Activated CD8-positive, alpha-beta memory T cell treated with anti-CD3 and anti-CD28 coated beads, Interleukin-2, amount 50 U/mL, for 4 hours (primary cell): ENCODE data around the gene DTX4.

Experiments
- DNase-seq: peaks from one replicate; pipeline ENCODE4 v3.0.0-alpha.2; 2020

Gene DTX4

DNA sequence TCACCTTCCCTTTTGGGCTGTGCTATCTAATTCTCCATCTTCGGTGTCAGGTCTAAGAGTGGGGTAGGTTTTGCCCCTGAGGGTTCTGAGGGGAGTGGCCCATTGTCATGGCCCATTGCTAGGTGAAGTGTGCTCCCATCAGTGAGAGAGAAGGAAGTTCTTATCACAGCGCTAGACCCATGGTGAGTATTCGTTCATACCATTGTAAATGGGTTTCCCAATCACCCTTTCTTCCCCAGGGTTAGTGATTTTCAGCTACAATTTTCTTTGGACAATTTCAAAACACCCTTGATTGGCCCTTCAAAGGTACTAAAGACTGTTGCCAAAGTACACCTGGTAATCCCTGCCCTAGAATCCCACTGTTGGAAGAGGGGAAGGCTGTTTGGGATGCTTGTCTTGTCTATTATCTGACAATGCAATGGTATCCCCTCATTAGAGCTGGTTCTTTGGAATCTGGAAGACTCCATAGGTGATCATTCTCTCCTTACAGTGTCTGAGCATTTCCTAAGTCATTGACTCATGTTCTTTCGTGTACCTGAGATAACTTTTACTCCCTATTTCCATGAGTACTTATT is 20.6 kb downstream of the DTX4 start:
- no peak for DNase-seq

DNA sequence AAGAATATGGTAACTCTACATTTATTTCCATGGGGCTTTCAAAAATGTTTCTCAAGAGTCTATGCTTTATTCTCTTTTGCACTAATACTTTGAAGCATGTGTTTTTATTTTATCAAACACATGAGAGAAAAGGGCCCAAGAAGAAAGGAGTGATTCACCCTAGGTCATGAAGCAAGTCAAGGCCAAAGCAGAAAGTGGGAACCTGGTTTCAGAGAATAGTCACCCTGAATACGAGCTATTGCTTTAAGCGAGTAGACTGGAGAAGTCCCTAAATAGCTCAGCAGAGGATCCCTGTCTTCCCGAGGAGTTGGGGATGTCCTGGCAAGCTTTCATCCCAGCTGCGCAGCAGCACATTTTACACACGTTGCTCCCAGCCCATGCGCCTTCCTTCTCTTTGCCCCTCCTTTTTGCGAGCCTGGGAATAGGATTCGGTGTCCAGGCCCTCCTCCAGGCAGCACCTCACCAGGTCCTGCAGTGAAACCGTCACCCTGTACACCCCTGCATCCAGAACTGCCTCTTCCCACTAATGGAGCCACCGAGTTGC is 21.7 kb downstream of the DTX4 start:
- DNase-seq = no peak

DNA sequence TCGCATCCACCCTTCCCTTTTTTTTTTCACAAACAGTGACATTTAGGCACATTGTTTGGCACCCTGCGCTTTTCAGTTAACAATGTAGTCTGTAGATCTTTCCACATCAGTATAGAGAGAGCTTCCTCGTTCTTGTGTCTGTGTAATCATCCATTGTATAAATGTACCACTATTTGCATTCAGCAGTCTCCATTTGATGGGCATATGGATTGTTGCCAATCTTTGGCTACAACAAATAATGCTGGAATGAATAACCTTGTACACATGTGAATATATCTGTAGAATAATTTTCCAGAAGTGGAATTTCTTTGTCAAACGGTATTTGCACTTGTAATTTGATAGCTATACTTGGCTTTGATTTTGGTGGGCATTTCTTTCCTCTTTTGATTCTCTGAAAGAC is 23.7 kb downstream of the DTX4 start:
- DNase-seq = no peak

DNA sequence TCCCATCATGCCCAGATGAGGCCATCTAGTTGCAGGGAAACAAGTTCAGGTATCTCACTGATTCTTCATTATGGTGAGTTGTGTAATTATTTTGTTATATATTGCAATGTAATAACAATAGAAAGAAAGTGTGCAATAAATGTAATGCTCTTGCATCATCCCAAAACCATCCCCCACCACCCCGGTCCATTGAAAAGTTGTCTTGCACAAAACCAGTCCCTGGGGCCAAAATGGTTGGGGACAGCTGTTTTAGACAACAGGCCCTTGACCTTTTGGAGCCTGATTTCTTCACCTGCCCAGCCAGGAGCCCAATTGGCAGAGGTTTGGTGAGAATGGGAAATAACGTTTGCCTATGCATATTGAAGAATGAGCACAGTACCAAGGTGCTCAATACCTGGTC is 24.8 kb downstream of the DTX4 start:
- DNase-seq = no peak

DNA sequence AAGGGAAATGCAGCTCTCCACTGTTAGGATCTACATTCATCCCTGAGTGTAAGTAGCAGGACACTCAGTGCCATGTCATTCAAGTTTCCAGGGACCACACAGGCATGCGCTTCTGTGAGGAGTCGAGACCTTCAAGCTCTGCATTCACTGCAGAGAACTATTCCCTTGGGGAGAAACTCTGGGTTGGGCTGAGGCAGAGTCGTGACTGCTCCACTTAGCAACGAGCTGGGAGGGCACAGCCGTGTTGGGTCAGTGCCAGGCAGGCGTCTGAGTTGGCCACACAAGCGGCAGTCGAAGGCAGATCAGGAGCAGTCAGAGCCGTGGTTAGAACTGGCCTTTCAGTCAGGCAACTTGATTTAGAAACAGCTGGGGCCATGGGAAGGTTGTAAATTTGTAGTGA is 26.1 kb downstream of the DTX4 start:
- no peak for DNase-seq

DNA sequence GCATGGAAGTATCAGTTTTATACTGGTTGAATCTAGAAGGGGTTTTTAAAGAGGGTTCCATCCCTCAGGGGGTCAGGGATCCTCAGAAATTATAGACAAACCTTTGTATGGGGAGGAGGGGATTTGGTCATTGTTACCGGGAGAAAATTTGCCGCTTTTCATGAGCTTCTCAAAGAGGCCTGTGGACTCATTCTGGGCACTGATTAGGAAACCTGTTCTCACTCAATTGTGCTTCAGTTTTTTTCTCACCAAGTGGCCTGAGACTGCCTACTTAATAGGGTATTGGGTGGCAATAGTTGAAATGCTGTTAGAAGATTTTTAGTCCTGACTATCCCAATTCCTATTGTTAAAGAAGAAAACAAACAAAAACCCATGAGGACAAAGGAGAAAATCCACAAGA is 26.8 kb downstream of the DTX4 start:
- DNase-seq = no peak

DNA sequence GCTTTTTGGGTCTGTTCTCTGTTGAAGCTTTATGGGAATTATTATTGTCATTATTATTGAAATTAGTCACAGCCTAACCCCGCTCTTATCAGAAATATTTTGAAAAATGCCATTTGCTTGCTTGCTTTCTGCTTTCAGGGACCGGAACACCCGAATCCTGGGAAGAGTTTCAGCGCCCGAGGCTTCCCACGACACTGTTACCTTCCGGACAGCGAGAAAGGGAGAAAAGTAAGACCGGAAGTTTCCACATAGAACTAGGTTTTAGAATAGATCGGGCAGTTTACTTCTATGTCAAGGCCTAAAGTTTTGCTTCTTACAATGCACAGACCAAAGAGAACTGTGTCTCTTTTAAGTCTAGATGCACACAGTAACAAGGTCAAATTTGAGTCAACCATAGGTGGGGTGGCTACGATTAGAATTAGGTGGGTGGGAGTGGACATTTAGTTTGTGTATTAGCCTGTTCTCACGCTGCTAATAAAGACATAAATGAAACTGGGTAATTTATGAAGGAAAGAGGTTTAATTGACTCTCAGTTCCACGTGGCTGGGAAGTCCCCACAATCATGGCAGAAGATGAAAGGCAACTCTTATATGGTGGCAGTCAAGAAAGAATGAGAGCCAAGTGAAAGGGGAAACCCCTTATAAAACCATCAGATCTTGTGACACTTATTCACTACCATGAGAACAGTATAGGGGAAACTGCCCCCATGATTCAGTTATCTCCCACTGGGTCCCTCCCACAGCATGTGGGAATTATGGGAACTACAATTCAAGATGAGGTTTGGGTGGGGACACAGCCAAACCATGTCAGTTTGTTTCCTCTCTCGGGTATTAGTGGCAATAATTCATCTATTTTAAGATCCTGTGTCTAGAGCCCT is 27.9 kb downstream of the DTX4 start:
- DNase-seq = no peak

DNA sequence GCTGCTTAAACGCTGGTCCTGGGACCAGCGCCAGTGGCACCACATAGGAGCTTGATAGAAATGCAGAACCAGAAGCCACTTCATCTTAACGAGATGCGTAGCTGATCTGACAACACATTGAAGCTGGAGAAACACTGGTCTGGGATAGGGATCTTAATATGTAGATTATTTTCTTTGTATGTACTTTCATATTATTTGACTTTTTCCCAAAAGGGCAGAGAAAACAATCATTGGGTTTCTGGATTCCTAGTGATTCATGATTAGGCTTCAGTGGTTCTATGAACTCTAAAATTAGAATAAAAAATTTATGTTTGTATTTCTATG is 28.5 kb downstream of the DTX4 start:
- no peak for DNase-seq

DNA sequence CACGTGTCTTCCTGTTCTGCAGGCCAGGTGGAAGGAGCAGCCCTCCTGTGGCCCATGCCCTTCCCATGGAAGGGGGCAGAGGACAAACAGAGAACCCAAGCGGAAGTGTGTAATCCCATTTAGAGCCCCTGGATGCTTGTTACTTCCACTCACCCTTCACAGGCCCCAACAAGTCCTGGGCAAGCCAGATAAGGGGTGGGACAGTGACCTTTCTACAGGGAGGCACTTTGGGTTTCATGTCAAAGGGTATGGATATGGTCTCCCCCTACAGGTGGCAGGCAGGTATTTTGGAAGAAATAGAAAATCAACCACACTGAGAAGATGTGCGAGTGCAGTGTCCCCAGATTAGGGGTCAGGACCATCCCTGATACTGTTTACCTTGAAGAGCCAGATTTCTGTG is 29.4 kb downstream of the DTX4 start:
- no peak for DNase-seq

DNA sequence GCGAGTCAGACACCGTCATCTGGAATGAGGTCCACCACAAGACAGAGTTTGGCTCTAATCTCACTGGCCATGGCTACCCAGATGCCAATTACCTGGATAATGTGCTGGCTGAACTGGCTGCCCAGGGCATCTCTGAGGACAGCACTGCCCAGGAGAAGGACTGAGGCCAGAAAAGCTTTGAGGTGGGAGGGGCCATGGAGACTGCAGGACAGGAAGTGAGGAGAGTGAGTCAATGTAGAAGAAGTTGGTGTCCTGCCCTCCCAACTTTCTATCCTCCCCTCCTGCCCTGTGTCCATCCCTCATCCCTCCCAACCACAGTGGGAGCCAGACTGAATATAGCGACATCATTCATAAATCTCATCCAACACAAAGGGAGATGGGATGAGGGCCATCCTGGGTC is 32.8 kb downstream of the DTX4 start:
- no peak for DNase-seq

DNA sequence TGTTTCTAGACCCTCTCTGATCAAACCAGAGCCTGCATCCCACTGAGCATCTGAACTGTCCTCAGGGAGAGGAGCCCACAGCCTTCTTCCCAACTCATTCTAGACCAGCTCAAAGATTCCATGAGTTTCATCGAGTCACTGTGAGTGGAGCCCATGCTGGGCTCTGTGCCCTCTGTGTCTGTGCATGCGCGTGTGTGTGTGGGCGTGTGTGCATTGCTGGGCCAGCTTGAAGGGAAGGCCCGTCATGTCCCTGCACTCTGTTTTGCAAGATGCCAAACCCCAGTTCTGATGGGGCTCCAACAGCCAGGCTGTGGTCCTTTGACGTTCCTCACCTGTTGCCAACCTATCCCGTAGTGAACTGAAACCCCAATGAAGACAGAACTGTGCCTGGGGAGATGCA is 33.7 kb downstream of the DTX4 start:
- no peak for DNase-seq

DNA sequence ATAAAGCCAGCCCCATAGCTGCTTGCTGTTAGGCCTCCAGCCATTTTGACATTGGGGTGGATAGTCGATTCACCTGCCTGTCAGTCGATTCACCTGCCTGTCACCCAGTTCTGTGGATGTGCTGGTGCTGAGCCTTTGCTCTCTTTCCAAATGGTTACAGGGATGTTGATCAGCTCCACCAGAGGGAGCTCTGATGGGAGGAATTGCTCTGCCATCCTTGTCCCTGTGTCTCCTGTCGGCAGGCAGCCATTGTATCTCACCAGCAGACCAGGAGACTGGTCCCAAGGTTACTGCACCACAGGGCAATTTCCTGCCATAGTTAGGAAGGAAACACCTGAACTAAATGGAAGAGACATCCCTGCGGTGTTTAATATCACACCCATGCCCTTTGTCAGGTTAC is 34.7 kb downstream of the DTX4 start:
- DNase-seq = no peak

DNA sequence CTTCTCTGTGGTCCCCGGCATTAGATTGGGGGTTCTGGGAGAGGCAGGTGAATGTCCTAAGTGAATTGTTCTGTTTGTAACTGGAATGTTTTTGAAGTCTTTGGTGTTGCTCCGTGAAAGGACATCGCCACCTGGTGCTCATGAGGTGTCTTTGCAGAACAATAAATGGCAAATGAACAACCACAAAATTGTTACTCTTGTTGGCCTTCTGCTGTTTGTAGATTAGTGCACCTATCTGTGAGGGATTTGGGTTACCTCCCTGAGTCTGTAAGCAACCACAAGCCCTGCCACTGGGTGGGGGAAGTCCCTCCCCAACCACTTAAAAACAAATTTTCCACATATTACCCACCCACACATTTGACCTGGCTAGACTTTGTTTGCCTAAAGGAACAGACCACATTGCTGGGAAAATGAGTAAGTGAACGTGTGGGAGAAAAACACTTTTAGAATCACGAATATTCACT is 36.1 kb downstream of the DTX4 start:
- peak; percentile 24 for DNase-seq

DNA sequence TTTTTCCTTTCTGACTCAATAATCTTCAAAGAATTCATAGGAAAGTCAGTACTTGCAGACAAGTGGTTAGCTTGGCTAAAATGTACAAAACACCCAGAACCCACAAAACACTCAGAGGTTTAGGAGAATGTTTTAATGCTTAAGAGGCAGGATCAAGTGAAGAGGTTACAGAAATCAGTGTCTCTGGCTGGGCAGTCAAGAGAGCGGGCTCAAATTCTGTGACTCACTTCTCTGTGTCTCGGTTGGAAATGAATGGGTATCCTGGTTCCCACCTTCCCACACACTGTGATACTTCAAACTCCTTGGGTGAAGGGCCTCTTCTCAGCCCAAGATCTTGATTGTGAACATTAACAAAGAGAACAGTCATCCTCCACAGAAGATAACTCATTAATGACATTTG is 37.0 kb downstream of the DTX4 start:
- no peak for DNase-seq

DNA sequence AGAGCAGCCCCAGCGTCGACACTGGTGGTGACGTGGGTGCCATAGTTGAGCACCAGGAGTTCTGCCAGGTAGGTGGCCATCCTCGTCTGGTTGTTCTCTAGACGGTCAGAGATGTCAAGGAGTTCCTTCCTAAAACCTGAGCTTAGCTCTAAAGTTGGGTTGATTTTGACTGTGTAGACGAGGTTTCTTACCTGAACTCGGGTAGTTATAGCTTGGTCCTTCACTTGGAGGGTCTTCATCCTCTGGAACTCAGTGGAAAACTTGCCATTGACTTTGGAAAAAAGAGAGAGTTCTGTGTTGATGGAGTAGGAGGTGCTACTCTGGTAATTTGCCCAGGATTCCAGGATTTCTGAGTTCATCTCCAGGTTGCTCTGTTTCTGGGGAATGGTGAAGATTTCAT is 40.3 kb downstream of the DTX4 start:
- no peak for DNase-seq

DNA sequence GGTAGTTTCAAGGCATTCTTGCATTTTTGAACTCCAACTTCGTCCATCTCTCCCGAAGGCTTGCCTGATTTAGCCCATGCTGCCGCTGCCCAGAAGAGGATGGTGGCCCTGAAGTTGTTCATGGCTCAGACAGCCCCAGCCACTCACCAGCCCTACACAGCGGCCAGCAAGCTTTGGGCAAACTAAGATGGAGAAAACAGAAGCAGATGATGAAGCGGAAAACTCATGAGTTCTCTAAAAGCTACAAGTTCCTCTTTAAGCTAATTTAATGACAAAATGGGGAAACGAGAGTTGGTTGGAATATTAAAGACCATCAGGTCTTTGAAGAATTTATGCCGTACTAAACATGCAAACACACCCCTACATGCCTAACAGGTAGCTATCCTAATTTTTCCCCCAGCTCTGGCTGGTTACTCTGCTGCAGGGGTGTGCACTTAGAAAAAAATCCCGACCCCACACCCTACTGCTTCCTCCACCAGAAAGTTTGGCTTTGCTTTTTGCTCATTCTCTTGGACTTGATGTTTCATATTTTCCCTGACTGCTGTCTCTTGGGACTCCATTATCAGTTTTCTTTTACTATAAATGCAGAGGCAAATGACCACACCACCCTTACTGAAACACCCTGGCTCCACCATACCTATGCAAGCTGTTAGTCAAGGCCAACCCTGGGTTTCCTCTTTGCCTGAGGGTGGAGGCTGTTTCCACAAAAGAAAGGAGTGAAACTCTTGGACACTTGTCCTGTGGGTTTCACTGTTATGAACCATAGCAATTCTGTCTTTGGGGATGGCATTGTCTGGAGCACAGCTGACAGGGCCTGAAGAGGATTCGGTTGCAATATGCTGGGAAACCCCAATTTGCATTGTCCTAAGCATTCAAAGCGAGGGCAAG is 41.1 kb downstream of the DTX4 start, which contains the start of gene MPEG1:
Gene MPEG1, minus strand, starts transcription at position 184 of the 888 bp plus-strand sequence. Its CDS starts 62 bp downstream, at position 122.
- DNase-seq = no peak

DNA sequence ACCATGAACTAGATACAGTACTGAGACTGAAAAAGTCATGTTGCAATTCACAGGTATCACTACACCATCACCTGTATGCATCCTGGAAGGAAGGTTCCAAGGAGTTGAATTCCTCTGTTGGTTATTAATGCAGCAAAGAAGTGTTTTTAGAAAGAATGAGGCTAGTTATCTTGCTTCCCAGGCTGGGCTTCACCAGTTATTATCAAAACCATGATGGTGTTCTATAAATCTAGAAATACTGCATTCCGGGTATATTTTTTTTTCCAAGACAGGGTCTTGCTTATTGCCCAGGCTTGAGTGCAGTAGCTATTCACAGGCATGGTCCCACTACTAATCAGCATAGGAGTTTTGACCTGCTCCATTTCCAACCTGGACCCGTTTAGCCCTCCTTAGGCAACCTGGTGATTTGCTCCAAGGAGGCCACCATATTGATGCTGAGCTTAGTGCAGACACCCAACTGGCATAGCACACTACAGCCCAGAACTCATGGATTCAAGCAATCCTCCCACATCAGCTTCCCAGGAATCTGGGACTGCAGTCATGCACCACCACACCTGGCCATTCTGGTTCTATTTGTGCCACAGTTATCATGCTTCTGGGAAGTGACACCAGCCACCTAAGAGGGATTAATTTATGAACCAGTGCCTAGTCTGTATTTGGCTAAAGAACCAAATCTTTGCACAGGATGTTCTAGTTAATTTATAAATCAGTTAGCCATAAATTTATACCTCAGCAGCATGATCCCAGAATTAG is 42.4 kb downstream of the DTX4 start:
- DNase-seq = no peak

DNA sequence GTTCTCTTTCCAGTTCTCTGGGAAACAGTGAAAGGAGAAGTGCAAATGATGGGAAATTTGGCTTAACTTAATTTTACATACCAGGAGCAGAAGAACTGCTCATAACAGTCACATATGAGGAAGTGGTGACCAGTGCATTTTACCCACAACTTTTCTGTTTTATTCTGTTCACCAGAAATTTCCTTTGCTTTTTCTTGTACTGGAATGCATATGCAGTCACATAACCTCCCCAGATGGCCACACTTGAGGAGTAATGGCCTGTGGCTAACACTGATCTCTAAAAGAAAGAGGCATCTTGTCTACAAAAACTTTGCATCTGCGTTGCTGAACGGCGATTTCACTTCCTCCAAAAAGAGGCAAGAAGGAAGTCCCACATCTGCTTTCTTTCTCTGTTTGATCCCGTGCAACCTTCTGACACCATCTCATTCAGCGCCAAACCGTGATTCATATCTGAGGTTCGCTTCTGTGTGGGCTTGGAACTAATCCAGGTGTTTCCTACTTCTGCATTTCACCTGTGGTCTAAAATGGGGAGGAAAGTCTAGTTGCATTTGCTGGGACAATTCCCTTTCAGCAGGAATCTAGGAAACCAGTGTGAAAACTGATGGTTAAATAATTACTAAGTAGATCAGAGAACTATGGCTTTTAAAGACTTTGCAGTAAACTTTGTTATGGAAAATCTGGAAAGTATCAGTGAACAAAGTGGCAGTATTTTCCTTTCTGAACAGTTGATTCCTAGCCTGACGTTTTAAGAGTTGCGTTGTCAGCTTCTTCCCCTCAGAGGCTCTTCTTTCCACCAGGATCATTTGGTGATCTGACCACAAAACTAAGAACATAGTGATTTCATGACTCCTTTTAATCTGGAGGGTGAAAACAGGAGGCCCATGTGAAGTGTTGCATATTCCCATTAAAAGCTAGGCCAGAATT is 45.0 kb downstream of the DTX4 start:
- DNase-seq = no peak

DNA sequence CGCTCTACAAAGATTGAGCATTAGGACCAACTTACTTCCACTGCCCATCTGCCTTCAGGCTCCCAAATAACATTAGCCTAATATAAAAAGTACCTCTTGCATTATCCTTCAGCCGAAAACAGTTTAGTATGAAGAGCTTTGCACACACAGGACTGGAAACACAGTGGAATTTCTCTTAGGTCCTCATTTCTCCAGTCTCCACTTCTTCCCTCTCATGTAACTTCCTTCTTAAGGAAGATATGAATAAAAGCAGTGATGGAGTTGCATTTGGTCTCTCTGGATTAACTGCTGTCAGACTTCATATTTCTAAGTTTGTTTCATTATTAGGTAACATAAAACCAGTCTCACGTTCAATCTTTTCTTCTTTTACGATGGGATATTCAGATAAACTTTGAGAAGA is 46.4 kb downstream of the DTX4 start:
- no peak for DNase-seq

DNA sequence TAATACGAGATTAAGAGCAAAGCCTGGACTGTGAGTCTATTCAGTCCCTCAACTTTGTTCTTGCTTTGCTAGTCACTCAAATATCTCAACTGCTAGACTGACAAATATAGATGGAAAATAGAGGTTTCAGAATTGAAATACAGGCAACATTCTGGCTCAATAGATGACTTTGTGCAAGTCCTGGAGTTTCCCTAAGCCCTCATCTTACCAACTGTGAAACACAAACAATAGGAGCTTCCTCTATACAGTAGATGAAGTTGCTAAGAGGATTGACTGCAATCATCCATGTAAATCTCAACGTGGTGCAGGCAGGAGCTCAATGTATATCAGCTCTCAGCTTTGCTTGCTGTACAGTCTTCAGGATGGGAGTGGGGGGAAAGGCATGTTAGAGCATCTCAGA is 47.0 kb downstream of the DTX4 start:
- DNase-seq = no peak

DNA sequence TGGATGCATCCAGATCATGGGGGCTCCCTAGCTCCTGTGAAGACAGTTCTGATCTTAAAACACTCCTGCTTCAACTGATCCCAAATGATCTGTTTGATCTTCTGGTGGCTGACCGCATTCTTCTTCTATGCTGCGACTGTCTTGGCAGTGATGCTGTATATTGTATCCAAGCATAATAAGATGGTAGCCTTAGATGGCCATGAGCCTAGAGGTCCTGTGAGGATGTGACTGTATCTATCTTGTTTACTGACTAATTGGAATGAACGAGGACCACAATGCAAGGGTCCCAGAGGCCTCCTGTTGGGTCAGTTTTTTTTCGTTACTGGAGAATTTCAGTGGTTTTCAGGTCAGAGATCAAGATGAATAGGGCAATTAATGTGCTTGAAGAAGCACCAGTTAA is 47.9 kb downstream of the DTX4 start:
- no peak for DNase-seq

DNA sequence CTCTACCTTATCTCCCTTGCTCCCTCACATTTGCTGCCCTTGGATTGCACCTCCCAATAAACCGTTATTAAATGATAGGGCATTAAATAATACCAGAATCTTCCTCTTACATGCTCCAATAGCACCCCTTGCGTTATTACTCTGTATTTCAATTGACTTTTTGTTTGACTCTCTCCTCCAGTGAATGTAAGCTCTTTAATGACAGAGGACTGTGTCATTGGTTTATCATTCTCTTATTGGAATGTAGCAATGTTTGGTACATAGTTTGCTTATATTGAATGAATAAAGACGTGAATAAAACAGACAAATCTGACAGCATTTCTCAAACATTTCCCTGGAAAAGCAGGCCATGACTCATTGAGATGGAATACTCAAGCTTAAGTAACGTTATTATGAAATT is 49.5 kb downstream of the DTX4 start:
- DNase-seq = no peak
